ENCODE measurements around the gene YIPF3.

GRCh38 chr6:43471399-43471798, 45.3 kb downstream of the YIPF3 start:
- TF ChIP-seq REST (IDR thresholded peaks at IDR 0.05; ENCODE audit: insufficient read depth in 1 of 2, low read depth in 2 of 2, low read length in 2 of 2): no peak
- no peak for TF ChIP-seq SIN3A (IDR thresholded peaks at IDR 0.05; ENCODE audit: borderline replicate concordance, insufficient read depth, low read length)
- TF ChIP-seq POLR2AphosphoS5 (IDR thresholded peaks at IDR 0.05; ENCODE audit: low read depth, low read length): no peak

Data from PFSK-1 (cell line).